Endothelial cell of umbilical vein (primary cell): ENCODE measurements around the gene MED15. TPM values are rescaled to one million over a fixed set of nuclear protein-coding genes. Genes with fewer than 3 reads are reported as not detected.

Experiments used
- BruUV-seq: library from RNA; stranded (reverse); fragments of 400-500 nt; replicated peaks from 2 replicates; lab custom pipeline; 2021; lab: Mats Ljungman, UMichigan
- CTCF ChIA-PET: fragments of 300-600, 350-600 bp; sonication (Branson Sonifier 250); formaldehyde crosslinking; loops from one replicate; lab custom pipeline; 2021; ENCODE audit warnings: antibody characterized with exemption, inconsistent platforms; lab: Charles Lee
- POLR2A ChIA-PET: fragments of 300-600, 350-600 bp; sonication (Branson Sonifier 250); formaldehyde crosslinking; loops from one replicate; lab custom pipeline; 2021; ENCODE audit warnings: antibody characterized with exemption, inconsistent platforms; lab: Charles Lee
- DNase-seq: peaks from one replicate; pipeline ENCODE4 v3.0.0-alpha.2; 2011; ENCODE audit warnings: low read depth, low spot score
- FAIRE-seq: peaks from 2 replicates; lab custom pipeline; 2011; peaks lifted over from hg19 to GRCh38; lab: Jason Lieb, UNC
- H2AFZ ChIP-seq: 2 replicates; pipeline ENCODE4 v1.6.0; 2012; ENCODE audit warnings: low read depth, low read length, control low read depth, inconsistent platforms
- H3K27ac ChIP-seq: 2 replicates; pipeline ENCODE4 v1.5.1; 2011; ENCODE audit warnings: low read depth, mild to moderate bottlenecking, control low read depth, low read length, moderate library complexity; ENCODE audit not compliant: insufficient read depth
- H3K27me3 ChIP-seq, 2 experiments: 2 replicates each; pipeline versions ENCODE4 v1.6.0 to v1.6.1; 2011; ENCODE audit warnings: low read length in 2 of 2, mixed read lengths in 1 of 2; ENCODE audit not compliant: control insufficient read depth in 2 of 2, insufficient read depth in 2 of 2
- H3K36me3 ChIP-seq, 2 experiments: 2 replicates in 1 of 2; 3 replicates in 1 of 2; pipeline ENCODE4 v1.5.1; 2011; ENCODE audit warnings: low read length in 2 of 2, mild to moderate bottlenecking in 1 of 2, moderate library complexity in 1 of 2; ENCODE audit not compliant: control insufficient read depth in 2 of 2, insufficient read depth in 2 of 2; ENCODE audit errors: extremely low read depth in 1 of 2
- H3K4me1 ChIP-seq: 3 replicates; pipeline ENCODE4 v1.5.1; 2011; ENCODE audit warnings: mild to moderate bottlenecking, low read length; ENCODE audit not compliant: control insufficient read depth, insufficient read depth; ENCODE audit errors: extremely low read depth
- H3K4me2 ChIP-seq: 2 replicates; pipeline ENCODE4 v1.6.1; 2011; ENCODE audit warnings: low read length, control low read depth, mixed read lengths; ENCODE audit not compliant: insufficient read depth
- H3K4me3 ChIP-seq, 3 experiments: fragments of 200-600 bp in 1 of 3; sonication (generic), shearing (Covaris generic) in 1 of 3; replicated peaks in 1 of 3; 2 replicates each; pipeline ENCODE4 v1.5.1; 2011 to 2016; ENCODE audit warnings: control low read depth in 3 of 3, low read length in 3 of 3, mild to moderate bottlenecking in 2 of 3, inconsistent platforms in 1 of 3, low read depth in 1 of 3, moderate library complexity in 1 of 3; ENCODE audit not compliant: insufficient read depth in 1 of 3
- H3K79me2 ChIP-seq: 2 replicates; pipeline ENCODE4 v1.6.0; 2012; ENCODE audit warnings: low read length, inconsistent platforms; ENCODE audit not compliant: control insufficient read depth, insufficient read depth
- H3K9ac ChIP-seq: replicated peaks from 2 replicates; pipeline ENCODE3; 2011; ENCODE audit warnings: low read length, control low read depth; ENCODE audit not compliant: insufficient read depth; ENCODE audit errors: extremely low read depth
- H3K9me1 ChIP-seq: replicated peaks from 3 replicates; pipeline ENCODE4 v1.6.0; 2011; ENCODE audit warnings: mild to moderate bottlenecking, low read length; ENCODE audit not compliant: control insufficient read depth, insufficient read depth; ENCODE audit errors: extremely low read depth
- H3K9me3 ChIP-seq: replicated peaks from 2 replicates; pipeline ENCODE4 v1.5.1; 2012; ENCODE audit warnings: low read length, inconsistent platforms; ENCODE audit not compliant: control insufficient read depth, insufficient read depth
- H4K20me1 ChIP-seq: replicated peaks from 2 replicates; pipeline ENCODE3; 2011; ENCODE audit warnings: mild to moderate bottlenecking, low read length; ENCODE audit not compliant: control insufficient read depth, insufficient read depth; ENCODE audit errors: extremely low read depth
- FOS ChIP-seq: IDR thresholded peaks from 2 replicates; pipeline ENCODE4 v1.6.1; 2011; ENCODE audit warnings: mild to moderate bottlenecking, low read length, moderate library complexity, borderline replicate concordance; ENCODE audit not compliant: insufficient read depth
- GATA2 ChIP-seq: IDR thresholded peaks from 2 replicates; pipeline ENCODE4 v1.7.0; 2011; ENCODE audit warnings: low read depth, mild to moderate bottlenecking, moderate library complexity, mixed read lengths, low read length; ENCODE audit not compliant: insufficient read length, insufficient read depth
- JUN ChIP-seq: IDR thresholded peaks from 2 replicates; pipeline ENCODE4 v1.6.1; 2011; ENCODE audit warnings: borderline replicate concordance, low read depth; ENCODE audit not compliant: insufficient read length, insufficient read depth
- MYC ChIP-seq: IDR thresholded peaks from one replicate; pipeline ENCODE4 v1.6.1; 2011; ENCODE audit warnings: mild to moderate bottlenecking, low read depth, low read length
- POLR2A ChIP-seq: IDR thresholded peaks from 2 replicates; pipeline ENCODE4 v1.6.1; 2012; ENCODE audit warnings: low read depth, mild to moderate bottlenecking, control low read depth, low read length
- POLR2AphosphoS5 ChIP-seq: IDR thresholded peaks from 2 replicates; pipeline ENCODE4 v1.6.1; 2012; ENCODE audit warnings: low read depth, mild to moderate bottlenecking, control low read depth, low read length, moderate library complexity; ENCODE audit not compliant: insufficient read depth
- dilution Hi-C: fragments of 300-500 bp; cut with MboI; formaldehyde crosslinking; loops from one replicate; pipeline ENCODE4 v1.15.0; 2019; ENCODE audit warnings: low sequenced_read_pairs; ENCODE audit not compliant: extremely low pct_ligation_motif_present
- intact Hi-C: fragments of 100-400 bp; cut with micrococcal nuclease; formaldehyde crosslinking; loops from one replicate; pipeline ENCODE4 v1.10.0; 2022
- polyA plus RNA-seq, 4 experiments: library from polyadenylated mRNA; depleted of rRNA in 3 of 4; stranded (reverse) in 3 of 4; unstranded in 1 of 4; fragments of >200 nt; gene quantifications; 2 replicates each; pipeline versions ENCODE4 v1.2.1 to v1.2.3, GENCODE V29; 2011 to 2012; ENCODE audit warnings: missing spikeins in 1 of 4
- total RNA-seq: library from RNA; stranded (reverse); gene quantifications from 2 replicates; pipeline ENCODE4 v1.2.3, GENCODE V29; 2021
- TF ChIP-seq, protein P1 (sequence below), 2 donors: IDR thresholded peaks; 1 replicate in 1 of 2; 2 replicates in 1 of 2; pipeline ENCODE4 v1.5.1; 2011; ENCODE audit warnings: low read length in 2 of 2, mild to moderate bottlenecking in 2 of 2, moderate library complexity in 2 of 2, control low read depth in 1 of 2, inconsistent platforms in 1 of 2, low read depth in 1 of 2; ENCODE audit not compliant: insufficient read depth in 1 of 2; ENCODE audit errors: extremely low read depth in 1 of 2

MED15 gene
- total and polyA plus RNA-seq, 2 donors (not counting 3 experiments of a cell fraction or from before 2014, with no cell fraction given): 68.1 to 138 TPM

DNA sequence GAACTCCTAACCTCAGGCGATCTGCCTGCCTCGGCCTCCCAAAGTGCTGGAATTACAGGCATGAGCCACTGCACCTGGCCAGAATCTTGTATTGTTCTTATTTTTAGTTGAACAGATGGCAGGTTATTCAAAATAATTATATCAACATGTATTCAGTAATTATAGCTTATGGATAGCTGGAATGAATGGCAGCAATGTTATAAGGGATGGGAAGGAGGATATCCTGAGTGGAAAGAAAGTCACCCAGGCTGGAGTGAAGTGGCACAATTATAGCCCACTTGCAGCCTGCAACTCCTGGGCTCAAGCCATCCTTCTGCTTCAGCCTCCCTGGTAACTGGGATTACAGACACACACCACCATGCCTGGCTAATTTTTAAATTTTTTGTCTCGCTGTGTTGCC, 88.1 kb downstream of the MED15 start:
- no peaks in the 10 kb centered on the region for H3K9me3 ChIP-seq
- DNase-seq (no peak), FAIRE-seq (no peak)
- H3K36me3 ChIP-seq: no peaks in the 10 kb centered on the region
- H3K9ac ChIP-seq: no peak overlapping the region
- H3K27ac ChIP-seq: no peak overlapping the region
- BruUV-seq: no TSS peak
- H3K9me1 ChIP-seq: no peaks in the 10 kb centered on the region
- CTCF ChIA-PET: no interaction called here
- H3K4me2 ChIP-seq: no peak overlapping the region
- no peak for TF ChIP-seq JUN
- no peak for TF ChIP-seq POLR2AphosphoS5
- TF ChIP-seq GATA2: no peak
- TF ChIP-seq FOS: no peak
- TF ChIP-seq, protein P1, sequence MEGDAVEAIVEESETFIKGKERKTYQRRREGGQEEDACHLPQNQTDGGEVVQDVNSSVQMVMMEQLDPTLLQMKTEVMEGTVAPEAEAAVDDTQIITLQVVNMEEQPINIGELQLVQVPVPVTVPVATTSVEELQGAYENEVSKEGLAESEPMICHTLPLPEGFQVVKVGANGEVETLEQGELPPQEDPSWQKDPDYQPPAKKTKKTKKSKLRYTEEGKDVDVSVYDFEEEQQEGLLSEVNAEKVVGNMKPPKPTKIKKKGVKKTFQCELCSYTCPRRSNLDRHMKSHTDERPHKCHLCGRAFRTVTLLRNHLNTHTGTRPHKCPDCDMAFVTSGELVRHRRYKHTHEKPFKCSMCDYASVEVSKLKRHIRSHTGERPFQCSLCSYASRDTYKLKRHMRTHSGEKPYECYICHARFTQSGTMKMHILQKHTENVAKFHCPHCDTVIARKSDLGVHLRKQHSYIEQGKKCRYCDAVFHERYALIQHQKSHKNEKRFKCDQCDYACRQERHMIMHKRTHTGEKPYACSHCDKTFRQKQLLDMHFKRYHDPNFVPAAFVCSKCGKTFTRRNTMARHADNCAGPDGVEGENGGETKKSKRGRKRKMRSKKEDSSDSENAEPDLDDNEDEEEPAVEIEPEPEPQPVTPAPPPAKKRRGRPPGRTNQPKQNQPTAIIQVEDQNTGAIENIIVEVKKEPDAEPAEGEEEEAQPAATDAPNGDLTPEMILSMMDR (IDR thresholded peaks at IDR 0.05; ENCODE audit: extremely low read depth in 1 of 2, insufficient read depth in 1 of 2, low read depth in 1 of 2, low read length in 2 of 2): no peak
- TF ChIP-seq MYC: no peak
- TF ChIP-seq POLR2A: no peak
- POLR2A ChIA-PET: interaction anchor here (1.1 kb wide), 1 partner anchor 19 kb away, joined by 3 read pairs; no protein-coding TSS in a partner anchor
- H3K79me2 ChIP-seq: no peaks in the 10 kb centered on the region
- no peak overlapping the region for H3K4me3 ChIP-seq
- H2AFZ ChIP-seq: no peak overlapping the region
- no peaks in the 10 kb centered on the region for H3K4me1 ChIP-seq
- no peaks in the 10 kb centered on the region for H3K27me3 ChIP-seq
- H4K20me1 ChIP-seq: no peaks in the 10 kb centered on the region
- intact Hi-C loops (no loop called here), dilution Hi-C loops (no loop called here)
